ENCODE measurements around the gene PDE1C.

The PDE1C gene

GRCh38 chr7:31794851-31795344 lies 275.3 kb downstream of the PDE1C start:
- H3K36me3 ChIP-seq (ENCODE audit: control insufficient read depth, insufficient read depth, low read length): no peaks in the 10 kb centered on the region
- no peaks in the 10 kb centered on the region for H3K27me3 ChIP-seq (ENCODE audit: control insufficient read depth, insufficient read depth, low read length, poor library complexity, severe bottlenecking)
- 94 to 99% methylated on average over 2 of the region's 2 CpGs for WGBS, 2 experiments
- no peak overlapping the region for H3K27ac ChIP-seq (ENCODE audit: insufficient read depth, low read depth, low read length, poor library complexity, severe bottlenecking)
- H3K9me3 ChIP-seq (ENCODE audit: control insufficient read depth, low read length): no peaks in the 10 kb centered on the region
- H3K4me1 ChIP-seq (ENCODE audit: control insufficient read depth, insufficient read depth, low read length): no peaks in the 10 kb centered on the region
- no peak overlapping the region for H3K4me3 ChIP-seq (ENCODE audit: insufficient read depth, low read depth, low read length)

- Histone ChIP-seq H3K27me3 (ENCODE audit: control insufficient read depth, insufficient read depth, low read length, poor library complexity, severe bottlenecking) (no peaks in the 10 kb centered on the region), H3K4me1 (ENCODE audit: control insufficient read depth, insufficient read depth, low read length) (no peaks in the 10 kb centered on the region), H3K36me3 (ENCODE audit: control insufficient read depth, insufficient read depth, low read length) (no peaks in the 10 kb centered on the region), H3K9me3 (ENCODE audit: control insufficient read depth, low read length) (no peaks in the 10 kb centered on the region), H3K27ac (ENCODE audit: insufficient read depth, low read depth, low read length, poor library complexity, severe bottlenecking) (no peak overlapping the region), H3K4me3 (ENCODE audit: insufficient read depth, low read depth, low read length) (no peak overlapping the region)
- WGBS, 2 experiments: 84 to 100% methylated on average over 1 to 2 of the region's 2 CpGs
Measured at GRCh38 chr7:31791881-31792280, 278.3 kb downstream of the PDE1C start.

GRCh38 chr7:31788883-31789680 lies 281.1 kb downstream of the PDE1C start:
- no peaks in the 10 kb centered on the region for H3K27me3 ChIP-seq (ENCODE audit: control insufficient read depth, insufficient read depth, low read length, poor library complexity, severe bottlenecking)
- WGBS, 2 experiments: 92 to 93% methylated on average over 1 to 3 of the region's 3 CpGs

GRCh38 chr7:31788445-31788844 lies 281.8 kb downstream of the PDE1C start:
- Histone ChIP-seq H3K9me3 (ENCODE audit: control insufficient read depth, low read length) (no peaks in the 10 kb centered on the region), H3K4me1 (ENCODE audit: control insufficient read depth, insufficient read depth, low read length) (no peaks in the 10 kb centered on the region), H3K27me3 (ENCODE audit: control insufficient read depth, insufficient read depth, low read length, poor library complexity, severe bottlenecking) (no peaks in the 10 kb centered on the region), H3K36me3 (ENCODE audit: control insufficient read depth, insufficient read depth, low read length) (no peaks in the 10 kb centered on the region), H3K4me3 (ENCODE audit: insufficient read depth, low read depth, low read length) (no peak overlapping the region), H3K27ac (ENCODE audit: insufficient read depth, low read depth, low read length, poor library complexity, severe bottlenecking) (no peak overlapping the region)
- WGBS, 2 experiments: 90 to 95% methylated on average over 1 of the region's 1 CpG

More at GRCh38 chr7:31788883-31789680, 281.1 kb downstream of the PDE1C start:
- Histone ChIP-seq H3K27ac (ENCODE audit: insufficient read depth, low read depth, low read length, poor library complexity, severe bottlenecking) (no peak overlapping the region), H3K4me3 (ENCODE audit: insufficient read depth, low read depth, low read length) (no peak overlapping the region), H3K36me3 (ENCODE audit: control insufficient read depth, insufficient read depth, low read length) (no peaks in the 10 kb centered on the region), H3K9me3 (ENCODE audit: control insufficient read depth, low read length) (no peaks in the 10 kb centered on the region), H3K4me1 (ENCODE audit: control insufficient read depth, insufficient read depth, low read length) (no peaks in the 10 kb centered on the region)

GRCh38 chr7:31786326-31786725 lies 283.9 kb downstream of the PDE1C start:
- Histone ChIP-seq H3K4me3 (ENCODE audit: insufficient read depth, low read depth, low read length) (no peak overlapping the region), H3K27me3 (ENCODE audit: control insufficient read depth, insufficient read depth, low read length, poor library complexity, severe bottlenecking) (no peaks in the 10 kb centered on the region), H3K9me3 (ENCODE audit: control insufficient read depth, low read length) (no peaks in the 10 kb centered on the region), H3K36me3 (ENCODE audit: control insufficient read depth, insufficient read depth, low read length) (no peaks in the 10 kb centered on the region), H3K4me1 (ENCODE audit: control insufficient read depth, insufficient read depth, low read length) (no peaks in the 10 kb centered on the region), H3K27ac (ENCODE audit: insufficient read depth, low read depth, low read length, poor library complexity, severe bottlenecking) (no peak overlapping the region)
- WGBS, 2 experiments: 84 to 94% methylated on average over 3 of the region's 3 CpGs

- 73 to 78% methylated on average over 2 of the region's 2 CpGs for WGBS, 2 experiments
- H3K27me3 ChIP-seq (ENCODE audit: control insufficient read depth, insufficient read depth, low read length, poor library complexity, severe bottlenecking): peaks cover 9% of the 10 kb centered on the region
- no peak overlapping the region for H3K4me3 ChIP-seq (ENCODE audit: insufficient read depth, low read depth, low read length)
- H3K27ac ChIP-seq (ENCODE audit: insufficient read depth, low read depth, low read length, poor library complexity, severe bottlenecking): no peak overlapping the region
- no peaks in the 10 kb centered on the region for H3K9me3 ChIP-seq (ENCODE audit: control insufficient read depth, low read length)
- H3K4me1 ChIP-seq (ENCODE audit: control insufficient read depth, insufficient read depth, low read length): no peaks in the 10 kb centered on the region
- no peaks in the 10 kb centered on the region for H3K36me3 ChIP-seq (ENCODE audit: control insufficient read depth, insufficient read depth, low read length)
Measured at GRCh38 chr7:31785101-31785500, 285.1 kb downstream of the PDE1C start.

- Histone ChIP-seq H3K27me3 (ENCODE audit: control insufficient read depth, insufficient read depth, low read length, poor library complexity, severe bottlenecking) (peaks cover 9% of the 10 kb centered on the region), H3K4me1 (ENCODE audit: control insufficient read depth, insufficient read depth, low read length) (no peaks in the 10 kb centered on the region), H3K36me3 (ENCODE audit: control insufficient read depth, insufficient read depth, low read length) (no peaks in the 10 kb centered on the region), H3K9me3 (ENCODE audit: control insufficient read depth, low read length) (no peaks in the 10 kb centered on the region), H3K27ac (ENCODE audit: insufficient read depth, low read depth, low read length, poor library complexity, severe bottlenecking) (no peak overlapping the region), H3K4me3 (ENCODE audit: insufficient read depth, low read depth, low read length) (no peak overlapping the region)
- 62 to 69% methylated on average over 2 of the region's 2 CpGs for WGBS, 2 experiments
Measured at GRCh38 chr7:31783221-31783620, 287.0 kb downstream of the PDE1C start.

GRCh38 chr7:31782411-31782991 lies 287.7 kb downstream of the PDE1C start:
- Histone ChIP-seq H3K27ac (ENCODE audit: insufficient read depth, low read depth, low read length, poor library complexity, severe bottlenecking) (no peak overlapping the region), H3K4me1 (ENCODE audit: control insufficient read depth, insufficient read depth, low read length) (no peaks in the 10 kb centered on the region), H3K4me3 (ENCODE audit: insufficient read depth, low read depth, low read length) (no peak overlapping the region), H3K27me3 (ENCODE audit: control insufficient read depth, insufficient read depth, low read length, poor library complexity, severe bottlenecking) (peaks cover 12% of the 10 kb centered on the region), H3K9me3 (ENCODE audit: control insufficient read depth, low read length) (no peaks in the 10 kb centered on the region), H3K36me3 (ENCODE audit: control insufficient read depth, insufficient read depth, low read length) (no peaks in the 10 kb centered on the region)
- WGBS, 2 experiments: 42 to 45% methylated on average over 7 of the region's 7 CpGs

- no peak overlapping the region for H3K4me3 ChIP-seq (ENCODE audit: insufficient read depth, low read depth, low read length)
- H3K27me3 ChIP-seq (ENCODE audit: control insufficient read depth, insufficient read depth, low read length, poor library complexity, severe bottlenecking): peaks cover 33% of the 10 kb centered on the region
- H3K27ac ChIP-seq (ENCODE audit: insufficient read depth, low read depth, low read length, poor library complexity, severe bottlenecking): no peak overlapping the region
- 93 to 94% methylated on average over 3 of the region's 3 CpGs for WGBS, 2 experiments
- no peaks in the 10 kb centered on the region for H3K36me3 ChIP-seq (ENCODE audit: control insufficient read depth, insufficient read depth, low read length)
- H3K9me3 ChIP-seq (ENCODE audit: control insufficient read depth, low read length): no peaks in the 10 kb centered on the region
- H3K4me1 ChIP-seq (ENCODE audit: control insufficient read depth, insufficient read depth, low read length): peaks cover 9% of the 10 kb centered on the region
Measured at GRCh38 chr7:31778296-31778695, 291.9 kb downstream of the PDE1C start.

- H3K4me1 ChIP-seq (ENCODE audit: control insufficient read depth, insufficient read depth, low read length): peaks cover 9% of the 10 kb centered on the region
- H3K27ac ChIP-seq (ENCODE audit: insufficient read depth, low read depth, low read length, poor library complexity, severe bottlenecking): no peak overlapping the region
- no peak overlapping the region for H3K4me3 ChIP-seq (ENCODE audit: insufficient read depth, low read depth, low read length)
- WGBS, 2 experiments: 61 to 64% methylated on average over 1 to 2 of the region's 3 CpGs
- no peaks in the 10 kb centered on the region for H3K9me3 ChIP-seq (ENCODE audit: control insufficient read depth, low read length)
- no peaks in the 10 kb centered on the region for H3K36me3 ChIP-seq (ENCODE audit: control insufficient read depth, insufficient read depth, low read length)
- peaks cover 50% of the 10 kb centered on the region for H3K27me3 ChIP-seq (ENCODE audit: control insufficient read depth, insufficient read depth, low read length, poor library complexity, severe bottlenecking)
Measured at GRCh38 chr7:31776616-31777015, 293.6 kb downstream of the PDE1C start.

Data from ectodermal cell (in vitro differentiated cells).